ENCODE data around the gene SERP2.

The SERP2 gene

GRCh38 chr13:44437356-44438233 is 64.0 kb downstream of the SERP2 start:
- DNase-seq (ENCODE audit: extremely low read depth, low read depth): no peak
- H3K4me3 ChIP-seq (replicated peaks; ENCODE audit: low read depth, low read length): peak overlapping the region; percentile 62
- no peak for TF ChIP-seq CTCF (IDR thresholded peaks at IDR 0.05; ENCODE audit: low read depth, low read length, missing control alignments)

GRCh38 chr13:44438234-44438579 is 64.6 kb downstream of the SERP2 start:
- no peak overlapping the region for H3K4me3 ChIP-seq (replicated peaks; ENCODE audit: low read depth, low read length)
- TF ChIP-seq CTCF (IDR thresholded peaks at IDR 0.05; ENCODE audit: low read depth, low read length, missing control alignments): no peak
- DNase-seq (ENCODE audit: extremely low read depth, low read depth): no peak

- no peak overlapping the region for H3K4me3 ChIP-seq (replicated peaks; ENCODE audit: low read depth, low read length)
- no peak for DNase-seq (ENCODE audit: extremely low read depth, low read depth)
- TF ChIP-seq CTCF (IDR thresholded peaks at IDR 0.05; ENCODE audit: low read depth, low read length, missing control alignments): no peak
These were observed 65.9 kb downstream of the SERP2 start for GRCh38 chr13:44439452-44440024.

GRCh38 chr13:44440046-44440608 is 66.5 kb downstream of the SERP2 start:
- H3K4me3 ChIP-seq (replicated peaks; ENCODE audit: low read depth, low read length): no peak overlapping the region
- no peak for TF ChIP-seq CTCF (IDR thresholded peaks at IDR 0.05; ENCODE audit: low read depth, low read length, missing control alignments)
- DNase-seq (ENCODE audit: extremely low read depth, low read depth): no peak

Measured in HFF-Myc (cell line).